ENCODE measurements around the gene SIN3B.

- TF ChIP-seq CTCF (IDR thresholded peaks at IDR 0.05; ENCODE audit: low read depth, low read length, poor library complexity, severe bottlenecking) = no peak
- no peak for TF ChIP-seq EZH2phosphoT487 (IDR thresholded peaks at IDR 0.05; ENCODE audit: borderline replicate concordance, low read length)
These were observed 29.5 kb upstream of the SIN3B start for GRCh38 chr19:16799740-16800139.
